OCI-LY7 (cell line): Measurements from ENCODE around the gene MARS1. TPM values are rescaled to one million over a fixed set of nuclear protein-coding genes. Genes with fewer than 3 reads are reported as not detected.
"Not testable (repeated sequence)": the region's sequence is repeated elsewhere in the genome, so short reads cannot be mapped to it uniquely, and the experiment has no call there.

Experiments
- BruUV-seq: library from RNA; stranded (reverse); fragments of 400-500 nt; replicated peaks from 2 replicates; lab custom pipeline; 2021; lab: Mats Ljungman, UMichigan
- CTCF ChIA-PET: fragments of 300-600 bp; sonication (Branson Sonifier 250); formaldehyde crosslinking; loops from one replicate; lab custom pipeline; 2022; ENCODE audit warnings: antibody characterized with exemption; ENCODE audit not compliant: unreplicated experiment; lab: Charles Lee
- POLR2A ChIA-PET: fragments of 300-600 bp; sonication (Branson Sonifier 250); formaldehyde crosslinking; loops from one replicate; lab custom pipeline; 2022; ENCODE audit warnings: antibody characterized with exemption; lab: Charles Lee
- DNase-seq: peaks from one replicate; pipeline ENCODE4 v3.0.0-alpha.2; 2015; ENCODE audit warnings: low spot score
- H2AFZ ChIP-seq: fragments of 200-600 bp; sonication (generic), shearing (Covaris generic); 2 replicates; pipeline ENCODE4 v1.6.1; 2014; ENCODE audit warnings: mild to moderate bottlenecking, antibody characterized with exemption, low read length, moderate library complexity
- H3K27ac ChIP-seq: fragments of 200-600 bp; sonication (generic); 2 replicates; pipeline ENCODE4 v1.5.1; 2014; ENCODE audit warnings: mixed run types, low read depth, mild to moderate bottlenecking, moderate library complexity, low read length, inconsistent platforms; ENCODE audit not compliant: poor library complexity, severe bottlenecking
- H3K36me3 ChIP-seq: fragments of 200-600 bp; sonication (generic); 2 replicates; pipeline ENCODE4 v1.6.1; 2014; ENCODE audit warnings: mild to moderate bottlenecking, antibody characterized with exemption, low read length, moderate library complexity, mixed read lengths; ENCODE audit not compliant: insufficient read depth
- H3K4me1 ChIP-seq: fragments of 200-600 bp; sonication (generic); 2 replicates; pipeline ENCODE4 v1.5.1; 2014; ENCODE audit warnings: mild to moderate bottlenecking, low read length; ENCODE audit not compliant: insufficient read depth, poor library complexity, severe bottlenecking
- H3K4me2 ChIP-seq: fragments of 200-600 bp; sonication (generic); 2 replicates; pipeline ENCODE4 v1.6.1; 2014; ENCODE audit warnings: mild to moderate bottlenecking, low read length
- H3K4me3 ChIP-seq: fragments of 200-600 bp; sonication (generic); 2 replicates; pipeline ENCODE4 v1.5.1; 2014; ENCODE audit warnings: mild to moderate bottlenecking, low read depth, low read length; ENCODE audit not compliant: poor library complexity, severe bottlenecking
- H3K79me2 ChIP-seq: fragments of 200-600 bp; sonication (generic); 2 replicates; pipeline ENCODE4 v1.6.1; 2016; ENCODE audit warnings: low read depth, mild to moderate bottlenecking, low read length, moderate library complexity, mixed read lengths; ENCODE audit not compliant: insufficient read depth
- H3K9me2 ChIP-seq: fragments of 200-600 bp; sonication (generic); 2 replicates; pipeline ENCODE4 v1.6.1; 2016; ENCODE audit warnings: mild to moderate bottlenecking, low read length, mixed read lengths; ENCODE audit not compliant: insufficient read depth
- H3K9me3 ChIP-seq: fragments of 200-600 bp; sonication (generic); 2 replicates; pipeline ENCODE4 v1.6.1; 2014; ENCODE audit warnings: mild to moderate bottlenecking, mixed run types, low read length, mixed read lengths
- H4K20me1 ChIP-seq: fragments of 200-600 bp; sonication (generic); 2 replicates; pipeline ENCODE4 v1.6.1; 2014; ENCODE audit warnings: mild to moderate bottlenecking, antibody characterized with exemption, low read length, moderate library complexity, mixed read lengths; ENCODE audit not compliant: insufficient read depth
- CTCF ChIP-seq: fragments of 200-600 bp; sonication (generic); conservative IDR thresholded peaks from 2 replicates; pipeline ENCODE4 v1.5.1; 2014; ENCODE audit warnings: mild to moderate bottlenecking, antibody characterized with exemption, low read length, moderate library complexity, mixed read lengths
- EZH2phosphoT487 ChIP-seq: fragments of 200-600 bp; sonication (generic); IDR thresholded peaks from 2 replicates; pipeline ENCODE4 v1.6.1; 2018; ENCODE audit warnings: low read depth, borderline replicate concordance, mild to moderate bottlenecking, mixed run types, antibody characterized with exemption, low read length, moderate library complexity, mixed read lengths
- intact Hi-C: fragments of 100-400 bp; cut with micrococcal nuclease; formaldehyde crosslinking; loops from one replicate; pipeline ENCODE4 v1.10.0; 2022; ENCODE audit not compliant: unreplicated experiment
- total RNA-seq, 2 experiments: library from RNA; depleted of rRNA in 1 of 2; stranded (reverse); fragments of >200 nt in 1 of 2; shearing (Covaris generic) in 1 of 2; gene quantifications; 2 replicates each; pipeline ENCODE4 v1.2.3, GENCODE V29; 2014 to 2022

The MARS1 gene
- total RNA-seq, 2 experiments from 2014 or later = 272 to 465 TPM

DNA sequence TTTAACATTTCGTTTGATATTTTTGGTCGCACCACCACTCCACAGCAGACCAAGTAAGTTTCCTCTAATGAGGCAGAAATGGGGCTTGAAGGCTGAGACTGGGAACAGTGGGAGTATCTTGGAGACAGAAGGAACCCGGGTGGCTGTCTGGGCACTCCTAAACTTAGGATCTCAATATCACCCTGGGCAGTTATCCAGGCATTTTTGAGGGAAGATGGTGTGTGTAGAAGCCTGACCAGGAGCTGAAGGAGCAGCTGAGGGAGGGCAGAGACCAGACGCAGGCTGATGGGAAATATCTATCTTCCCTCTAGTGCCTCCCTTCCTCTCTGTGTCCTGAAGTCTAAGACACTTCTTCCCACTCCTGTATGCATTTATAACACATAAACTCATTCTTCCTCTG is 10.7 kb downstream of the MARS1 start:
- TF ChIP-seq CTCF (no peak), EZH2phosphoT487 (no peak)
- Histone ChIP-seq H4K20me1 (no peaks in the 10 kb centered on the region), H3K9me2 (no peaks in the 10 kb centered on the region), H3K27ac (no peak overlapping the region), H2AFZ (no peak overlapping the region), H3K4me3 (no peak overlapping the region), H3K9me3 (no peaks in the 10 kb centered on the region), H3K79me2 (no peaks in the 10 kb centered on the region), H3K4me2 (no peak overlapping the region), H3K36me3 (peaks cover 86% of the 10 kb centered on the region), H3K4me1 (no peaks in the 10 kb centered on the region)
- ChIA-PET CTCF (no interaction called here), POLR2A (no interaction called here)
- BruUV-seq = no TSS peak
- no peak for DNase-seq
- intact Hi-C loops = no loop called here

GRCh38 chr12:57500213-57500612 is 12.3 kb downstream of the MARS1 start:
- Histone ChIP-seq H3K4me1 (no peaks in the 10 kb centered on the region), H3K79me2 (no peaks in the 10 kb centered on the region), H4K20me1 (no peaks in the 10 kb centered on the region), H3K9me3 (no peaks in the 10 kb centered on the region), H3K36me3 (peaks cover 93% of the 10 kb centered on the region), H3K27ac (no peak overlapping the region), H3K9me2 (no peaks in the 10 kb centered on the region), H3K4me2 (no peak overlapping the region), H2AFZ (no peak overlapping the region), H3K4me3 (no peak overlapping the region)
- no peak for DNase-seq
- POLR2A ChIA-PET = interaction anchor here (1.4 kb wide), 1 partner anchor 12 kb away, joined by 3 read pairs; no protein-coding TSS in a partner anchor
- no TSS peak for BruUV-seq
- CTCF ChIA-PET = no interaction called here
- intact Hi-C loops = no loop called here
- TF ChIP-seq EZH2phosphoT487 (no peak), CTCF (no peak)

GRCh38 chr12:57502311-57502969 is 14.6 kb downstream of the MARS1 start:
- CTCF ChIA-PET, H4K20me1 ChIP-seq, H2AFZ ChIP-seq, H3K79me2 ChIP-seq, BruUV-seq, H3K4me2 ChIP-seq, DNase-seq, H3K4me3 ChIP-seq, H3K9me3 ChIP-seq, intact Hi-C loops, H3K9me2 ChIP-seq, H3K27ac ChIP-seq, H3K4me1 ChIP-seq: not testable (repeated sequence)
- H3K36me3 ChIP-seq = peaks cover 88% of the 10 kb centered on the region
- POLR2A ChIA-PET = interaction anchor here (0.6 to 1.1 kb wide), 3 partner anchors 11 to 15 kb away, joined by 3 to 5 read pairs (median 3); no protein-coding TSS in a partner anchor

DNA sequence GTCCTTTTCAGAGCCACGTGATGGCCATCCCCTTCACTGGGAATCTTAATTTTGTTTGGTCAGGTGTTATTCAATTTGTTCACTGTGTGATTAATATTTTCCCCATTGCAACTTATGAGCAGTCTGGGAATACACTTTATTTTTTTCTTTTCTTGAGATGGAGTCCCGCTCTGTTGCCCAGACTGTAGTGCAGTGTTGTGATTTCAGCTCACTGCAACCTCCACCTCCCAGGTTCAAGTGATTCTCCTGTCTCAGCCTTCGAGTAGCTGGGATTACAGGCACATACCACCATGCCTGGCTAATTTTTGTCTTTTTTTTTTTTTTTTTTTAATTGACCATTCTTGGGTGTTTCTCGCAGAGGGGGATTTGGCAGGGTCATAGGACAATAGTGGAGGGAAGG is 18.7 kb downstream of the MARS1 start:
- DNase-seq, H3K9me3 ChIP-seq, H3K4me2 ChIP-seq, H2AFZ ChIP-seq, H3K27ac ChIP-seq, H3K9me2 ChIP-seq, CTCF ChIA-PET, H4K20me1 ChIP-seq, H3K79me2 ChIP-seq, H3K4me3 ChIP-seq, intact Hi-C loops, H3K4me1 ChIP-seq, BruUV-seq: not testable (repeated sequence)
- H3K36me3 ChIP-seq = peaks cover 83% of the 10 kb centered on the region
- POLR2A ChIA-PET = interaction anchor here (0.7 to 0.8 kb wide), 2 partner anchors 10 to 352 kb away, joined by 3 read pairs; no protein-coding TSS in a partner anchor

DNA sequence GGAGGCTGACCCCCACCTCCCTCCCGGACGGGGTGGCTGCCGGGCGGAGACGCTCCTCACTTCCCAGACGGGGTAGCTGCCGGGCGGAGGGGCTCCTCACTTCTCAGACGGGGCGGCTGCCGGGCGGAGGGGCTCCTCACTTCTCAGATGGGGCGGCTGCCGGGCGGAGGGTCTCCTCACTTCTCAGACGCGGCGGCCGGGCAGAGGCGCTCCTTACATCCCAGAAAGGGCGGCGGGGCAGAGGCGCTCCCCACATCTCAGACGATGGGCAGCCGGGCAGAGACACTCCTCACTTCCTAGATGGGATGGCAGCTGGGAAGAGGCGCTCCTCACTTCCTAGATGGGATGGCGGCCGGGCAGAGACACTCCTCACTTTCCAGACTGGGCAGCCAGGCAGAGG is 19.9 kb downstream of the MARS1 start:
- DNase-seq, H3K4me1 ChIP-seq, H3K4me2 ChIP-seq, H4K20me1 ChIP-seq, CTCF ChIA-PET, intact Hi-C loops, H3K9me2 ChIP-seq, H2AFZ ChIP-seq, BruUV-seq, H3K79me2 ChIP-seq, H3K4me3 ChIP-seq, POLR2A ChIA-PET, H3K9me3 ChIP-seq, H3K27ac ChIP-seq: not testable (repeated sequence)
- peaks cover 83% of the 10 kb centered on the region for H3K36me3 ChIP-seq
